K562 (cell line): ENCODE results near the gene DTNBP1. TPM values are rescaled to one million over a fixed set of nuclear protein-coding genes. Genes with fewer than 3 reads are reported as not detected.
A peak's percentile ranks its signal among the peaks of the same experiment; 100 is the strongest.

Source experiments
- E2F4 ChIP-seq: sonication (generic); formaldehyde crosslinking; IDR thresholded peaks from 2 replicates; pipeline ENCODE4 v1.8.0; 2022; ENCODE audit warnings: mild to moderate bottlenecking, low read depth, missing genetic modification reagents
- FOXK2 ChIP-seq, 2 experiments: fragments of 450-650 bp; IDR thresholded peaks in 1 of 2; conservative IDR thresholded peaks in 1 of 2; 2 replicates each; pipeline ENCODE4 v1.6.1; 2016; ENCODE audit warnings: low read depth in 2 of 2, mild to moderate bottlenecking in 1 of 2
- HMG20B ChIP-seq: fragments of 250-450 bp; sonication (Bioruptor Pico); IDR thresholded peaks from 2 replicates; pipeline ENCODE4 v1.5.0; 2021; ENCODE audit warnings: mild to moderate bottlenecking
- HNRNPUL1 ChIP-seq: fragments of 200-400 bp; formaldehyde crosslinking; IDR thresholded peaks from 2 replicates; pipeline ENCODE4 v1.6.1; 2017; ENCODE audit warnings: low read length
- KDM1A ChIP-seq, 2 experiments: fragments of 450-650 bp; IDR thresholded peaks; 2 replicates each; pipeline ENCODE4 v1.6.1; 2016; ENCODE audit warnings: mild to moderate bottlenecking in 2 of 2
- NBN ChIP-seq: fragments of 450-650 bp; IDR thresholded peaks from 2 replicates; pipeline ENCODE4 v1.6.1; 2016; ENCODE audit warnings: low read depth, mild to moderate bottlenecking
- NFXL1 ChIP-seq: fragments of 450-650 bp; formaldehyde crosslinking; IDR thresholded peaks from 2 replicates; pipeline ENCODE4 v1.4.0; 2021; ENCODE audit warnings: mild to moderate bottlenecking
- NFYB ChIP-seq: IDR thresholded peaks from 2 replicates; pipeline ENCODE4 v1.6.1; 2011; ENCODE audit warnings: mild to moderate bottlenecking, moderate library complexity; ENCODE audit not compliant: insufficient read length; ENCODE audit errors: extremely low read depth
- NR2C2 ChIP-seq, 2 experiments: fragments of 200-800 bp in 1 of 2; sonication (Bioruptor generic) in 1 of 2; sonication (generic) in 1 of 2; formaldehyde crosslinking in 1 of 2; IDR thresholded peaks; 2 replicates each; pipeline versions ENCODE4 v1.6.1 to v1.8.0; 2016 to 2022; ENCODE audit warnings: mild to moderate bottlenecking in 1 of 2, missing compliant biosample characterization in 1 of 2, missing genetic modification characterization in 1 of 2, missing genetic modification reagents in 1 of 2
- OTX1 ChIP-seq: fragments of 450-650 bp; formaldehyde crosslinking; IDR thresholded peaks from 2 replicates; pipeline ENCODE4 v1.4.0; 2022; ENCODE audit warnings: mild to moderate bottlenecking
- PCBP2 ChIP-seq: fragments of 200-400 bp; formaldehyde crosslinking; IDR thresholded peaks from 2 replicates; pipeline ENCODE4 v1.6.1; 2018; ENCODE audit warnings: low read length, low read depth, mild to moderate bottlenecking, moderate library complexity; ENCODE audit not compliant: poor library complexity, severe bottlenecking
- PHF8 ChIP-seq: fragments of 200-600 bp; sonication (generic); IDR thresholded peaks from 2 replicates; pipeline ENCODE4 v1.6.1; 2012; ENCODE audit warnings: mixed run types, mild to moderate bottlenecking, inconsistent platforms, low read length, moderate library complexity, borderline replicate concordance
- SPI1 ChIP-seq: IDR thresholded peaks from 2 replicates; pipeline ENCODE4 v1.6.1; 2011; ENCODE audit warnings: low read depth, low read length, control low read depth, borderline replicate concordance
- SRSF7 ChIP-seq: fragments of 200-400 bp; formaldehyde crosslinking; optimal IDR thresholded peaks from 2 replicates; pipeline ENCODE3; 2017; ENCODE audit warnings: mild to moderate bottlenecking, low read depth, low read length
- TAF15 ChIP-seq: fragments of 200-400 bp; formaldehyde crosslinking; IDR thresholded peaks from 2 replicates; pipeline ENCODE4 v1.6.1; 2017; ENCODE audit warnings: mild to moderate bottlenecking, low read depth, low read length, moderate library complexity
- TCF3 ChIP-seq: sonication (generic); formaldehyde crosslinking; IDR thresholded peaks from 2 replicates; pipeline ENCODE4 v1.4.0; 2020; ENCODE audit warnings: mild to moderate bottlenecking, missing genetic modification reagents
- TSC22D4 ChIP-seq: fragments of 450-650 bp; IDR thresholded peaks from 2 replicates; pipeline ENCODE4 v1.6.1; 2016; ENCODE audit warnings: missing genetic modification characterization, missing biosample characterization, control low read depth
- YY1 ChIP-seq, 3 experiments: IDR thresholded peaks; 2 replicates each; pipeline ENCODE4 v1.6.1; 2011; ENCODE audit warnings: low read length in 2 of 3, mild to moderate bottlenecking in 2 of 3, moderate library complexity in 2 of 3, borderline replicate concordance in 1 of 3, control low read depth in 1 of 3, low read depth in 1 of 3; ENCODE audit not compliant: insufficient read depth in 3 of 3, insufficient replicate concordance in 2 of 3, control insufficient read depth in 1 of 3, insufficient read length in 1 of 3; ENCODE audit errors: extremely low read depth in 1 of 3
- ZBTB1 ChIP-seq: sonication (generic); formaldehyde crosslinking; IDR thresholded peaks from 2 replicates; pipeline ENCODE4 v1.8.1; 2023; ENCODE audit warnings: missing genetic modification reagents, low read depth, mild to moderate bottlenecking, borderline replicate concordance
- ZBTB17 ChIP-seq: fragments of 450-650 bp; formaldehyde crosslinking; IDR thresholded peaks from 2 replicates; pipeline ENCODE4 v1.4.0; 2020; ENCODE audit warnings: mild to moderate bottlenecking
- ZFX ChIP-seq: sonication (generic); formaldehyde crosslinking; IDR thresholded peaks from 2 replicates; pipeline ENCODE4 v1.8.0; 2022; ENCODE audit warnings: mild to moderate bottlenecking, missing genetic modification reagents, moderate library complexity
- ZNF124 ChIP-seq: sonication (generic); formaldehyde crosslinking; IDR thresholded peaks from 2 replicates; pipeline ENCODE4 v1.8.1; 2022; ENCODE audit warnings: missing genetic modification reagents
- ZNF165 ChIP-seq: fragments of 250-450 bp; sonication (Bioruptor Pico); IDR thresholded peaks from 2 replicates; pipeline ENCODE4 v1.4.0; 2020; ENCODE audit warnings: borderline replicate concordance
- ZNF668 ChIP-seq: fragments of 250-450 bp; sonication (Bioruptor Pico); IDR thresholded peaks from 2 replicates; pipeline ENCODE4 v1.8.0; 2022; ENCODE audit warnings: mild to moderate bottlenecking, inconsistent platforms
- polyA plus RNA-seq, 8 experiments: library from polyadenylated mRNA; depleted of rRNA in 4 of 8; stranded (reverse) in 5 of 8; unstranded in 3 of 8; fragments of >200 nt; fragmentation: Nextera tagmentation in 2 of 8; fragmentation: Illumina TruSeq in 1 of 8; extraction: Ambion mirVana in 2 of 8; extraction: Trizol in 1 of 8; gene quantifications; 2 replicates each; pipeline versions ENCODE4 v1.2.1 to v1.2.3, GENCODE V29; 2011 to 2014; ENCODE audit warnings: inconsistent platforms in 1 of 8, missing spikeins in 1 of 8
- total RNA-seq, 7 experiments: library from RNA; depleted of rRNA in 6 of 7; stranded (reverse); fragments of >200 nt in 6 of 7; fragmentation: Illumina TruSeq in 2 of 7; extraction: Trizol in 2 of 7; gene quantifications; 2 replicates each; pipeline versions ENCODE4 v1.2.1 to v1.2.3, GENCODE V29; 2011 to 2021; ENCODE audit warnings: low replicate concordance in 1 of 7
- TF ChIP-seq, protein P1 (sequence below): sonication (generic); formaldehyde crosslinking; IDR thresholded peaks from 2 replicates; pipeline ENCODE4 v1.9.0; 2022; ENCODE audit warnings: mild to moderate bottlenecking, missing genetic modification reagents
- TF ChIP-seq, protein P2 (sequence below): fragments of 250-450 bp; sonication (Bioruptor Pico); IDR thresholded peaks from 2 replicates; pipeline ENCODE4 v1.8.0; 2022; ENCODE audit warnings: inconsistent platforms

The DTNBP1 gene
- total and polyA plus RNA-seq, 9 of the 15 experiments (the other 6 are each of a cell fraction or from before 2014, with no cell fraction given): 16.7 to 54.5 (median 21.4) TPM

GRCh38 chr6:15551798-15552197 is 111.0 kb downstream of the DTNBP1 start (continued):
- TF ChIP-seq FOXK2 (conservative IDR thresholded peaks at IDR 0.05 in 1 of 2, IDR thresholded peaks at IDR 0.05 in 1 of 2; ENCODE audit: low read depth in 2 of 2) (peak in 1 of 2 experiments; percentile 33; a peak in 1 of 4 replicates), OTX1 (CRISPR knock-in tag) (no peak), SPI1 (no peak), ZNF124 (CRISPR knock-in tag) (no peak), PHF8 (no peak), ZBTB17 (CRISPR knock-in tag) (0 out of 2 replicates have a peak, but pooled peaks have one; percentile 27), HMG20B (CRISPR knock-in tag) (no peak), PCBP2 (no peak), ZNF668 (no peak), E2F4 (CRISPR knock-in tag) (peak; percentile 42; the same call in 1 of the 2 replicates), KDM1A (IDR thresholded peaks at IDR 0.05) (0 out of 4 replicates have a peak, but pooled peaks of 1 of the 2 experiments have one; percentile 5), NFXL1 (CRISPR knock-in tag) (no peak), NR2C2 (CRISPR knock-in tag; IDR thresholded peaks at IDR 0.05) (0 out of 2 replicates have a peak, but pooled peaks have one; percentile 40), NR2C2 (tag; IDR thresholded peaks at IDR 0.05) (no peak), TAF15 (no peak), HNRNPUL1 (no peak), TSC22D4 (no peak), ZBTB1 (CRISPR knock-in tag) (no peak), YY1 (IDR thresholded peaks at IDR 0.05; ENCODE audit: borderline replicate concordance in 1 of 3, control insufficient read depth in 1 of 3, extremely low read depth in 1 of 3, insufficient read depth in 3 of 3, insufficient read length in 1 of 3, insufficient replicate concordance in 2 of 3, low read depth in 1 of 3, low read length in 2 of 3) (no peak), TCF3 (CRISPR knock-in tag) (peak; percentile 12; the same call in 1 of the 2 replicates), ZNF165 (CRISPR knock-in tag) (0 out of 2 replicates have a peak, but pooled peaks have one; percentile 42), SRSF7 (no peak), NBN (no peak), NFYB (no peak), ZFX (CRISPR knock-in tag) (0 out of 2 replicates have a peak, but pooled peaks have one; percentile 10)
- TF ChIP-seq, protein P1, sequence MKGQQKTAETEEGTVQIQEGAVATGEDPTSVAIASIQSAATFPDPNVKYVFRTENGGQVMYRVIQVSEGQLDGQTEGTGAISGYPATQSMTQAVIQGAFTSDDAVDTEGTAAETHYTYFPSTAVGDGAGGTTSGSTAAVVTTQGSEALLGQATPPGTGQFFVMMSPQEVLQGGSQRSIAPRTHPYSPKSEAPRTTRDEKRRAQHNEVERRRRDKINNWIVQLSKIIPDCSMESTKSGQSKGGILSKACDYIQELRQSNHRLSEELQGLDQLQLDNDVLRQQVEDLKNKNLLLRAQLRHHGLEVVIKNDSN: no peak
- TF ChIP-seq, protein P2, sequence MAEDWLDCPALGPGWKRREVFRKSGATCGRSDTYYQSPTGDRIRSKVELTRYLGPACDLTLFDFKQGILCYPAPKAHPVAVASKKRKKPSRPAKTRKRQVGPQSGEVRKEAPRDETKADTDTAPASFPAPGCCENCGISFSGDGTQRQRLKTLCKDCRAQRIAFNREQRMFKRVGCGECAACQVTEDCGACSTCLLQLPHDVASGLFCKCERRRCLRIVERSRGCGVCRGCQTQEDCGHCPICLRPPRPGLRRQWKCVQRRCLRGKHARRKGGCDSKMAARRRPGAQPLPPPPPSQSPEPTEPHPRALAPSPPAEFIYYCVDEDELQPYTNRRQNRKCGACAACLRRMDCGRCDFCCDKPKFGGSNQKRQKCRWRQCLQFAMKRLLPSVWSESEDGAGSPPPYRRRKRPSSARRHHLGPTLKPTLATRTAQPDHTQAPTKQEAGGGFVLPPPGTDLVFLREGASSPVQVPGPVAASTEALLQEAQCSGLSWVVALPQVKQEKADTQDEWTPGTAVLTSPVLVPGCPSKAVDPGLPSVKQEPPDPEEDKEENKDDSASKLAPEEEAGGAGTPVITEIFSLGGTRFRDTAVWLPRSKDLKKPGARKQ: no peak
